Lower lobe of right lung (tissue), 2 donors: ENCODE data around the gene CACNG3. TPM values are rescaled to one million over a fixed set of nuclear protein-coding genes. Genes with fewer than 3 reads are reported as not detected.
"Not testable (repeated sequence)": the region's sequence is repeated elsewhere in the genome, so short reads cannot be mapped to it uniquely, and the experiment has no call there.

Source experiments
- ATAC-seq, 2 donors: fragments of 200-7000 bp; cut with Tn5 transposase; one replicate each; pipeline ENCODE4 v1.9.1; 2020 to 2022; ENCODE audit warnings: mild to moderate bottlenecking in 2 of 2, moderate library complexity in 2 of 2
- DNase-seq: peaks from one replicate; pipeline ENCODE4 v3.0.0-alpha.2; 2020
- H3K27ac ChIP-seq: fragments of 200-600 bp; one replicate; pipeline ENCODE4 v1.8.0; 2022
- H3K27me3 ChIP-seq: fragments of 200-600 bp; one replicate; pipeline ENCODE4 v1.8.0; 2022; ENCODE audit warnings: low read depth
- H3K36me3 ChIP-seq: fragments of 200-600 bp; one replicate; pipeline ENCODE4 v1.8.0; 2022; ENCODE audit warnings: mild to moderate bottlenecking
- H3K4me1 ChIP-seq: fragments of 200-600 bp; one replicate; pipeline ENCODE4 v1.8.0; 2022
- H3K4me3 ChIP-seq: fragments of 200-600 bp; one replicate; pipeline ENCODE4 v1.8.0; 2022; ENCODE audit warnings: mild to moderate bottlenecking
- H3K9me3 ChIP-seq: fragments of 200-600 bp; one replicate; pipeline ENCODE4 v1.8.0; 2022
- CTCF ChIP-seq: fragments of 200-600 bp; IDR thresholded peaks from one replicate; pipeline ENCODE4 v1.8.0; 2022; ENCODE audit warnings: antibody characterized with exemption, mild to moderate bottlenecking
- intact Hi-C: fragments of 100-400 bp; cut with DNase I; formaldehyde crosslinking; loops from one replicate; pipeline ENCODE4 v1.11.0; 2022
- total RNA-seq: library from RNA; stranded (reverse); fragmentation: NEBNext Ultra II Directional; extraction: Animal tissue kit (Norgen Biotek cat#: 25700); gene quantifications from one replicate; pipeline ENCODE4 v1.2.1, GENCODE V29; 2021
- donor health status: DM: no; HTN: yes; CAD: no; lungs with severe emphysema.

The CACNG3 gene
- total RNA-seq, 1 donor from 2014 or later = not detected

GRCh38 chr16:24332582-24333090, 76.5 kb downstream of the CACNG3 start:
- H3K36me3 ChIP-seq = no peaks in the 10 kb centered on the region
- no peaks in the 10 kb centered on the region for H3K27me3 ChIP-seq
- ATAC-seq (no peak), DNase-seq (no peak)
- no peak overlapping the region for H3K4me3 ChIP-seq
- intact Hi-C loops = no loop called here
- H3K27ac ChIP-seq = no peak overlapping the region
- peaks cover 6% of the 10 kb centered on the region for H3K9me3 ChIP-seq
- TF ChIP-seq CTCF = no peak
- H3K4me1 ChIP-seq = no peaks in the 10 kb centered on the region

- no peak for TF ChIP-seq CTCF
- no peak for ATAC-seq
Observed at GRCh38 chr16:24336491-24336890, 80.4 kb downstream of the CACNG3 start.

DNA sequence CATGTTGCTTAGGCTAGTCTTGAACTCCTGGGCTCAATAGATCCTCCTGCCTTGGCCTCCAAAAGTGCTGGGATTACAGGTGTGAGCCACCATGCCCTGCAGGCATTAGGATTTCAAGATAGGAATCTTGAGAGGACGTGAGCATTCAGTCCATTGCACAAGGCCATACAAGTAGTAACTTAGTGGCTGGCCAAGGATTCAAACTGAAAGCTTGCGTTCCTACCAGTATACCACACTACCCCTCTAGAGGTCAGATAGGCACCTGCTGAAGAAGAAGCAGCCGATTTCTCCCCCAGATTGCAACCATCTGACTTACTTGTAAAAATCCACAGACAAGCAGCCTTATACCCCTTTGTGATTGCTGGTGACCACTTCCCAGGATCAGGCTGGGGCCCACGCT, 80.9 kb downstream of the CACNG3 start:
- Histone ChIP-seq H3K9me3 (peaks cover 6% of the 10 kb centered on the region), H3K27ac (no peak overlapping the region), H3K36me3 (no peaks in the 10 kb centered on the region), H3K4me3 (no peak overlapping the region), H3K27me3 (no peaks in the 10 kb centered on the region), H3K4me1 (no peaks in the 10 kb centered on the region)
- DNase-seq = no peak
- intact Hi-C loops = no loop called here
- no peak for ATAC-seq
- no peak for TF ChIP-seq CTCF

More at GRCh38 chr16:24336491-24336890, 80.4 kb downstream of the CACNG3 start:
- H3K4me1 ChIP-seq = no peaks in the 10 kb centered on the region
- H3K4me3 ChIP-seq = no peak overlapping the region
- no peak for DNase-seq
- H3K27ac ChIP-seq = no peak overlapping the region
- intact Hi-C loops = no loop called here
- no peaks in the 10 kb centered on the region for H3K36me3 ChIP-seq
- H3K27me3 ChIP-seq = no peaks in the 10 kb centered on the region
- H3K9me3 ChIP-seq = peaks cover 6% of the 10 kb centered on the region

DNA sequence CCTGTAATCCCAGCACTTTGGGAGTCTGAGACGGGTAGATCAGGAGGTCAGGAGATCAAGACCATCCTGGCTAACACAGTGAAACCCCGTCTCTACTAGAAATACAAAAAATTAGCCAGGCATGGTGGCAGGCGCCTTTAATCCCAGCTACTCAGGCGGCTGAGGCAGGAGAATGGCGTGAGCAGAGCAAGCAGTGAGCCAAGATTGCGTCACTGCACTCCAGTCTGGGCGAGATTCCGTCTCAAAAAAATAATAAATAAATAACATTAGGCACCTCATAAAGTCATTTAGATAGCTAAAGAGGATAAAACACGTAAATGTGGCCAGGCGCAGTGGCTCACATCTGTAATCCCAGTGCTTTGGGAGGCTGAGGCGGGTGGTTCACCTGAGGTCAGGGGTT, 87.7 kb downstream of the CACNG3 start:
- H3K9me3 ChIP-seq, ATAC-seq, intact Hi-C loops, H3K4me3 ChIP-seq, H3K4me1 ChIP-seq, H3K36me3 ChIP-seq, DNase-seq, H3K27ac ChIP-seq, H3K27me3 ChIP-seq: not testable (repeated sequence)

DNA sequence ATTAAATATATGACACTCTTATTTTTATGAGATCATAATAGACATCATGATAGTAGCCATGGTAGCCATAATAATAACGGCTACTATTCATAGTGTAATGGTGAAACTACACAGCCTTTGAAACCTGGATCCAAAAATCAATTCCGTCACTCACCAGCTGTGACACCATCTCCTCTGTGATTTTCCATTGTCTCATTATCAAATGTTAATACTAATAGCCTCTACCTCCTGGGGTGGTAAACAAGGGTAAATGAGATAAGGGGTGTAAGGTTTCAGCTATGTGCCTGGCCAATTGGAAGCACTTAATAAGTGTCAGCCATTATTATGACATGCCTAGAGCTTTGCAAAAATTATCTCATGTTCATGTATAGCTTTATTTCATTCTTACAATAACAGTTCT, 88.6 kb downstream of the CACNG3 start:
- H3K27ac ChIP-seq = no peak overlapping the region
- ATAC-seq (no peak), DNase-seq (no peak)
- no peak for TF ChIP-seq CTCF
- no peak overlapping the region for H3K4me3 ChIP-seq
- H3K9me3 ChIP-seq = no peaks in the 10 kb centered on the region
- H3K27me3 ChIP-seq = no peaks in the 10 kb centered on the region
- no peaks in the 10 kb centered on the region for H3K36me3 ChIP-seq
- H3K4me1 ChIP-seq = no peaks in the 10 kb centered on the region
- intact Hi-C loops = no loop called here

- H3K27ac ChIP-seq = no peak overlapping the region
- TF ChIP-seq CTCF = no peak
- H3K9me3 ChIP-seq = no peaks in the 10 kb centered on the region
- no peaks in the 10 kb centered on the region for H3K4me1 ChIP-seq
- no peaks in the 10 kb centered on the region for H3K36me3 ChIP-seq
- H3K27me3 ChIP-seq = no peaks in the 10 kb centered on the region
- intact Hi-C loops = no loop called here
- DNase-seq (no peak), ATAC-seq (no peak)
- no peak overlapping the region for H3K4me3 ChIP-seq
Observed at GRCh38 chr16:24345704-24346103, 89.6 kb downstream of the CACNG3 start.
